ENCODE data around the gene TRIM7.
A peak's percentile ranks its signal among the peaks of the same experiment; 100 is the strongest.
"Not testable (repeated sequence)": the region's sequence is repeated elsewhere in the genome, so short reads cannot be mapped to it uniquely, and the experiment has no call there.

Gene TRIM7

GRCh38 chr5:181171782-181172181 is 33.2 kb downstream of the TRIM7 start:
- H3K9me3 Mint-ChIP-seq = no peaks in the 10 kb centered on the region
- H3K27ac Mint-ChIP-seq = no peak overlapping the region
- H3K36me3 Mint-ChIP-seq (ENCODE audit: low read depth) = peaks cover 7% of the 10 kb centered on the region
- no peak for DNase-seq (ENCODE audit: low spot score)
- peak overlapping the region; percentile 14 for H3K4me3 Mint-ChIP-seq
- H3K4me1 Mint-ChIP-seq (ENCODE audit: low read depth) = peaks cover 52% of the 10 kb centered on the region
- H3K27me3 Mint-ChIP-seq (ENCODE audit: low read depth) = peaks cover 40% of the 10 kb centered on the region

- Mint-ChIP-seq H3K9me3 (no peaks in the 10 kb centered on the region), H3K4me1 (ENCODE audit: low read depth) (peaks cover 55% of the 10 kb centered on the region), H3K27me3 (ENCODE audit: low read depth) (peaks cover 42% of the 10 kb centered on the region), H3K27ac (peak overlapping the region; percentile 71), H3K4me3 (peak overlapping the region; percentile 73), H3K36me3 (ENCODE audit: low read depth) (peaks cover 7% of the 10 kb centered on the region)
- DNase-seq (ENCODE audit: low spot score) = no peak
Measured at GRCh38 chr5:181170996-181171395, 34.0 kb downstream of the TRIM7 start.

GRCh38 chr5:181170237-181170825 is 34.7 kb downstream of the TRIM7 start:
- no peak for DNase-seq (ENCODE audit: low spot score)
- Mint-ChIP-seq H3K4me1 (ENCODE audit: low read depth) (peaks cover 58% of the 10 kb centered on the region), H3K36me3 (ENCODE audit: low read depth) (peaks cover 7% of the 10 kb centered on the region), H3K27me3 (ENCODE audit: low read depth) (peaks cover 43% of the 10 kb centered on the region), H3K27ac (peak overlapping the region; percentile 78), H3K9me3 (no peaks in the 10 kb centered on the region), H3K4me3 (peak overlapping the region; percentile 73)

- H3K9me3 Mint-ChIP-seq; H3K36me3 Mint-ChIP-seq (ENCODE audit: low read depth): not testable (repeated sequence)
- Mint-ChIP-seq H3K4me1 (ENCODE audit: low read depth) (peaks cover 59% of the 10 kb centered on the region), H3K4me3 (peak overlapping the region; percentile 73), H3K27me3 (ENCODE audit: low read depth) (peaks cover 43% of the 10 kb centered on the region), H3K27ac (peak overlapping the region; percentile 78)
- peak; percentile 66 for DNase-seq (ENCODE audit: low spot score)
Measured at GRCh38 chr5:181169459-181170236, 35.3 kb downstream of the TRIM7 start.

- peak overlapping the region; percentile 61 for H3K4me3 Mint-ChIP-seq
- peaks cover 7% of the 10 kb centered on the region for H3K36me3 Mint-ChIP-seq (ENCODE audit: low read depth)
- peaks cover 44% of the 10 kb centered on the region for H3K27me3 Mint-ChIP-seq (ENCODE audit: low read depth)
- no peak for DNase-seq (ENCODE audit: low spot score)
- H3K9me3 Mint-ChIP-seq = no peaks in the 10 kb centered on the region
- H3K4me1 Mint-ChIP-seq (ENCODE audit: low read depth) = peaks cover 63% of the 10 kb centered on the region
- peak overlapping the region; percentile 62 for H3K27ac Mint-ChIP-seq
Measured at GRCh38 chr5:181168595-181169118, 36.3 kb downstream of the TRIM7 start.

GRCh38 chr5:181167814-181168488 is 37.0 kb downstream of the TRIM7 start:
- Mint-ChIP-seq H3K4me1 (ENCODE audit: low read depth) (peaks cover 65% of the 10 kb centered on the region), H3K27ac (peak overlapping the region; percentile 9), H3K27me3 (ENCODE audit: low read depth) (peaks cover 37% of the 10 kb centered on the region), H3K4me3 (no peak overlapping the region), H3K36me3 (ENCODE audit: low read depth) (peaks cover 7% of the 10 kb centered on the region), H3K9me3 (no peaks in the 10 kb centered on the region)
- DNase-seq (ENCODE audit: low spot score) = no peak

- H3K36me3 Mint-ChIP-seq (ENCODE audit: low read depth) = peaks cover 7% of the 10 kb centered on the region
- H3K27ac Mint-ChIP-seq = peak overlapping the region; percentile 49
- no peaks in the 10 kb centered on the region for H3K9me3 Mint-ChIP-seq
- DNase-seq (ENCODE audit: low spot score) = no peak
- peaks cover 58% of the 10 kb centered on the region for H3K4me1 Mint-ChIP-seq (ENCODE audit: low read depth)
- H3K4me3 Mint-ChIP-seq = no peak overlapping the region
- H3K27me3 Mint-ChIP-seq (ENCODE audit: low read depth) = peaks cover 37% of the 10 kb centered on the region
Measured at GRCh38 chr5:181166812-181167733, 37.9 kb downstream of the TRIM7 start.

GRCh38 chr5:181164076-181164952 is 40.7 kb downstream of the TRIM7 start:
- Mint-ChIP-seq H3K4me1 (ENCODE audit: low read depth) (peaks cover 44% of the 10 kb centered on the region), H3K27ac (peak overlapping the region; percentile 95), H3K27me3 (ENCODE audit: low read depth) (peaks cover 23% of the 10 kb centered on the region), H3K9me3 (no peaks in the 10 kb centered on the region), H3K4me3 (peak overlapping the region; percentile 82), H3K36me3 (ENCODE audit: low read depth) (peaks cover 3% of the 10 kb centered on the region)
- no peak for DNase-seq (ENCODE audit: low spot score)

GRCh38 chr5:181163487-181164075 is 41.4 kb downstream of the TRIM7 start:
- H3K27me3 Mint-ChIP-seq (ENCODE audit: low read depth) = peaks cover 17% of the 10 kb centered on the region
- no peaks in the 10 kb centered on the region for H3K9me3 Mint-ChIP-seq
- H3K4me3 Mint-ChIP-seq = peak overlapping the region; percentile 82
- H3K27ac Mint-ChIP-seq = peak overlapping the region; percentile 95
- H3K36me3 Mint-ChIP-seq (ENCODE audit: low read depth) = no peaks in the 10 kb centered on the region
- DNase-seq (ENCODE audit: low spot score) = no peak
- peaks cover 40% of the 10 kb centered on the region for H3K4me1 Mint-ChIP-seq (ENCODE audit: low read depth)

- Mint-ChIP-seq H3K27ac (peak overlapping the region; percentile 95), H3K4me3 (peak overlapping the region; percentile 77), H3K36me3 (ENCODE audit: low read depth) (no peaks in the 10 kb centered on the region), H3K27me3 (ENCODE audit: low read depth) (peaks cover 12% of the 10 kb centered on the region), H3K4me1 (ENCODE audit: low read depth) (peaks cover 25% of the 10 kb centered on the region), H3K9me3 (no peaks in the 10 kb centered on the region)
- DNase-seq (ENCODE audit: low spot score) = no peak
Measured at GRCh38 chr5:181161534-181162175, 43.3 kb downstream of the TRIM7 start.

- H3K27me3 Mint-ChIP-seq (ENCODE audit: low read depth) = not testable (repeated sequence)
- peak; percentile 46 for DNase-seq (ENCODE audit: low spot score)
- peaks cover 24% of the 10 kb centered on the region for H3K4me1 Mint-ChIP-seq (ENCODE audit: low read depth)
Measured at GRCh38 chr5:181160755-181161533, 44.1 kb downstream of the TRIM7 start.

More at GRCh38 chr5:181160755-181161533, 44.1 kb downstream of the TRIM7 start:
- H3K36me3 Mint-ChIP-seq (ENCODE audit: low read depth); H3K9me3 Mint-ChIP-seq: not testable (repeated sequence)
- Mint-ChIP-seq H3K27ac (peak overlapping the region; percentile 95), H3K4me3 (peak overlapping the region; percentile 77)
